Measurements from ENCODE around the gene GDF15.

DNA sequence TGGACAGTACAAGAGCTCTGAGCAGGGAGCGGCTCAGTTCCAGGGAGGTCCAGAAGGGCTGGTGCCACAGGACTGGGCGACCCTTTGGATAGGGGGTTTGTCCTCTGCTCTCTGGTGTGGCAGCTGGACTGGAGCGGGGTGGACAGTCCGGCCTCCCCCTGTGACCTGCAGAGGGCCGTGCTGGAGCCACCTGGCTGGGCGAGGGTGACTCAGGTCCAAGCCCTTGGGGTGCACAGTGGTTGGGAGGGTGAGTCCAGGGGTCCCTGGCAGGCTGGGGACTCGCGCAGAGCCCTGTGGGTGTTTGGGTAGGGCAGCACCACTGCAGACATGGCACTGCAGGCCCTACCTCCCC is 40.4 kb downstream of the GDF15 start:
- TF ChIP-seq EZH2 (IDR thresholded peaks at IDR 0.05) (no peak), POLR2AphosphoS5 (IDR thresholded peaks at IDR 0.05; ENCODE audit: borderline replicate concordance, low read depth, low read length) (no peak), FOXP2 (optimal IDR thresholded peaks at IDR 0.05; ENCODE audit: control extremely low read depth, extremely low read length, insufficient read depth) (no peak)
